ENCODE data around the gene SLC16A2. TPM values are rescaled to one million over a fixed set of nuclear protein-coding genes. Genes with fewer than 3 reads are reported as not detected.

Gene SLC16A2
- total RNA-seq (16.1 TPM), polyA plus RNA-seq (12.2 TPM)

DNA sequence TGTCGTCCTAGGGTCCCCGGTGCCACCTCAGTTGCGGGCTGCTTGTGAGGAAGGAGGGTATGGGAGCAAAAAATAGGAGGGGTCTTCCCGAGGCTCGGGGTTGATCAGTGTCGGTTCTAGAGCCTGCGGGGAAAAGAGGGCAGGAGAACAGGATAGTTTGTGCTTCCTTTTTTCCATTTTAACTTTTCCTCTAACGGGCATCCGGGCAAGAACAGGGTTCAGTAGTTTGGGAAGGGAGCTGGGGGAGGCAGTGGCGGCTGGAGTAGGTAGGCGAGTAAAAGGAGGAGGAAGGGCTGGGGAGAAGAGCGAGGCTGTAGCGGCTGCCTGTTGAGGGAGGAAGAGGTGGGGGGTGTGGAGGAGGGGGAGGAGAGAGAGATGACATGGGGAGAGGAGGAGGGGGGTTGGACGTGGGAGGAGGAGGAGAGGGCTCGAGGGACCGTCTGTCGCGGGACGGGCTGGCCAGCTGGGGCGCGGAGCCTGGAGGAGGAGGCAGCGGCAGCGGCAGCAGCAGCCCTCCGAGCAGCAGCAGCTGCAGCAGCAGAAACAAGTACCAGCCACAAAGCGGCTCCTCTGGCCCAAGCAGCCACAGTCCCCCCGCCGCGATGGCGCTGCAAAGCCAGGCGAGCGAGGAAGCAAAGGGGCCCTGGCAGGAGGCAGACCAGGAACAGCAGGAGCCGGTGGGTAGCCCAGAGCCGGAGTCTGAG lies at the start of gene SLC16A2:
TSS of gene SLC16A2 (plus strand) at position 458 of the 704 bp plus-strand sequence. CDS start at position 603, 145 bp downstream.
- DNase-seq (ENCODE audit: extremely low spot score) = peak; percentile 41
- Histone ChIP-seq H3K36me3 (ENCODE audit: insufficient read depth) (no peaks in the 10 kb centered on the region), H3K27ac (ENCODE audit: low read depth) (peak within 1 kb of the TSS; percentile 92), H3K4me1 (ENCODE audit: insufficient read depth) (no peaks in the 10 kb centered on the region), H3K4me3 (ENCODE audit: low read depth, low read length) (peak within 1 kb of the TSS; percentile 34)
- under 1% methylated on average over 33 of the region's 33 CpGs for WGBS

DNA sequence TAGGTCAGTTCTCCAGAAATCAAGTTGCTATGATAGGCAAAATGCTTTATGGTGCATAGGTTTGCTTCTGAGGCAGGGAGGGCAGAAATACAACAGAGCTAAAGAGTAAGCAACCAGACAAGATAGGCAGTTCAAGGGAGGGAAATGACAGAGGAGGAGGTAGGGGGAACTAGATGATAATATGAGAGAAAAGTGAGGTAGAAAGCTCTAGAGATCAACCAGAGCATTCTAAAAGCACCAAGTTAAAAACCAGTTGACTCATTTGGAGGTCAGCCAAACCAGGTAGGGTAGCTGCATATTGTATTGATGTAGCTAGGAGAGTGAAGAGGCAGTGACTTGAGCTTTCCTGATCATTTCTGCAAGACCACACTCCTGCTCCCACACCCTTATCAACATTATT lies 49.0 kb upstream of the SLC16A2 start:
- H3K4me3 ChIP-seq (ENCODE audit: low read depth, low read length) = no peak overlapping the region

DNA sequence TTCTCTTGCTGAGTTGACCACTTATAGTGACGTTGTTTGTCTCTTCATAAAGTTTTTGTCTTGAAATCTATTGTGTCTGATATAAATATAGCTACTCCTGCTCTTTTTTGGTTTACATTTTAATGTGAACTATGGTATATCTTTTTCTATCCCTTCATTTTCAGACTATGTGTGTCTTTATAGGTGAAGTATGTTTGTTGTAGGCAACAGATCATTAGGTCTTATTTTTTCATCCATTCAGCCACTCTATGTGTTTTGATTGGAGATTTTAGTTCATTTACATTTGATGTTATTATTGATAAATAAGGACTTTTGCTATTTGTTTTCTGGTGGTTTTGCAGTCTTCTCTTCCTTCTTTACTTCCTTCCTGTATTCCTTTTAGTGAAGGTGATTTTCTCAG lies 44.0 kb upstream of the SLC16A2 start:
- H3K27ac ChIP-seq (ENCODE audit: low read depth) = no peak overlapping the region
- no peaks in the 10 kb centered on the region for H3K36me3 ChIP-seq (ENCODE audit: insufficient read depth)
- no peak overlapping the region for H3K4me3 ChIP-seq (ENCODE audit: low read depth, low read length)
- 73% methylated on average over 1 of the region's 1 CpG for WGBS
- DNase-seq (ENCODE audit: extremely low spot score) = no peak
- no peaks in the 10 kb centered on the region for H3K4me1 ChIP-seq (ENCODE audit: insufficient read depth)

More for the DNA sequence above, 49.0 kb upstream of the SLC16A2 start:
- H3K4me1 ChIP-seq (ENCODE audit: insufficient read depth) = no peaks in the 10 kb centered on the region
- no peak overlapping the region for H3K27ac ChIP-seq (ENCODE audit: low read depth)
- no peaks in the 10 kb centered on the region for H3K36me3 ChIP-seq (ENCODE audit: insufficient read depth)
- no peak for DNase-seq (ENCODE audit: extremely low spot score)

DNA sequence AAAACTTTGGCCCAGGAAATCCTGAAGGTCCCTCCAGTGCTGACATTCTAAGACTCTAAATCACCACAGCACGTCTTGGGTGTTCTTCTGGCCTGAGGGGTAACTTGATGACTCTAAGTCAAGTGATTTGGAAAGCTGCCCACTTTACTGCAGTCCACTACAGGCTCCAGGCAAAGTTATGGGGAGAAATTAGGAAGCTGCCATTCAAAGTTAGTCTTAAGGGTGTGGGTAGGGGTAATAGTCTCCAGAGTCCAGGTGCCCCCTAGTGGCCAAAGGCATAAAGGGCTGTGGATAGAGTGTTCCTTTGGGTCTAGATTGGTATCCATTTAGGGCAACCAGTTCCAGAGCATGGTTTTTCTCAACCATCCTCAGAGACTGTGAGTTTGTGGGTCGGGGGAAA lies 38.7 kb upstream of the SLC16A2 start:
- no peak overlapping the region for H3K27ac ChIP-seq (ENCODE audit: low read depth)

DNA sequence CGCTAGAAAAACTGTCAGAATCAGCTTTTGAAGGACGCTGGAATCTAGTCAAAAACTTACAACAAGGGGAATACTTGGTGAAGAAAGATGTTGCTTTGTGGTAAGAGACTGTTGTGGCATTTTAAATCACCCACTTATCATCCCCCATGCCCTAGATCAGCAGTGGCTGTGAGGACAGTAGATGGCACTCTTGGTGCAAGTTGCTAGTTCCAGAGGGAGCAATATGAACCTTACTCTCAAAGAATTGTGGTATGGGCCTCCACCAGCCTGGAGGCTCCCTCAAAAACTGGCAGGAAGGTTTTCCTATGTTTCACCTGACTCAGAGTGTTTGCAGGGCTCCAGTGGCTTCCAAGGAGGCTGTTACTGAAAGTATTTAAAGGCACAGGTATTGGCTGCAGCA lies 37.7 kb upstream of the SLC16A2 start:
- Histone ChIP-seq H3K36me3 (ENCODE audit: insufficient read depth) (no peaks in the 10 kb centered on the region), H3K27ac (ENCODE audit: low read depth) (no peak overlapping the region), H3K4me3 (ENCODE audit: low read depth, low read length) (no peak overlapping the region), H3K4me1 (ENCODE audit: insufficient read depth) (no peaks in the 10 kb centered on the region)
- WGBS = 51% methylated on average over 2 of the region's 2 CpGs
- DNase-seq (ENCODE audit: extremely low spot score) = no peak

More for the DNA sequence above, 38.7 kb upstream of the SLC16A2 start:
- peak; percentile 0 for DNase-seq (ENCODE audit: extremely low spot score)
- Histone ChIP-seq H3K36me3 (ENCODE audit: insufficient read depth) (no peaks in the 10 kb centered on the region), H3K4me3 (ENCODE audit: low read depth, low read length) (no peak overlapping the region), H3K4me1 (ENCODE audit: insufficient read depth) (no peaks in the 10 kb centered on the region)
- WGBS = 21% methylated on average over 2 of the region's 2 CpGs

DNA sequence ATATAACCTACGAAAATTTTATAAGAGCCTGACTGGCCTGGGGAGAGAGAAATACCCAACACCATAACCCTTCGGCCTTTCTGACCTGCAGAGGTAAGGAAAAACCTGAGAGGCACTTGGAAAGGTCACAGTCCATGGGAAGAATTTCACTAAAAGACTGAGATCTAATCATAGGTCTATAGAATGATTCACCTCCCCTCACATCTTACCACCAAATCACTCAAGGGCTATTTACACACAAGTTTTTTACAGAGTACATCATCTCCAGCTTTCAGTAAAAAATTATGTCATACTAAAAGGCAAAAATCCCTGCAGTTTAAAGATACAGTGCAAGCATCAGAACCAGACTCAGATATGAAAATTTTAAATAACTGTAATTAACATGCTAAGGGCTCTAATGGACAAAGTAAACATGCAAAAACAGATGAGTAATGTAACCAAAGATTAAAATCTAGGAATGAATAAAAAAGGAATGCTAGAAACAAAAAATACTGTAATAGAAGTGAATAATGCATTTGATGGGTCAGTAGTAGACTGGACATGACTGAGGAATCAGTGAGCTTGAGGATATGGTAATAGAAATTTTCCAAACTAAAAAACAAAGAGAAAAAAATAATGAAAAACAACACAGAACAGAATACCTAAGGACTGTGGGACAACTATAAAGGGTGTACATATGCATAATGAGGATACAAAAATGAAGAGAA lies 32.1 kb upstream of the SLC16A2 start:
- no peak for DNase-seq (ENCODE audit: extremely low spot score)
- 86% methylated on average over 2 of the region's 2 CpGs for WGBS
- no peak overlapping the region for H3K4me3 ChIP-seq (ENCODE audit: low read depth, low read length)
- no peaks in the 10 kb centered on the region for H3K36me3 ChIP-seq (ENCODE audit: insufficient read depth)
- H3K4me1 ChIP-seq (ENCODE audit: insufficient read depth) = no peaks in the 10 kb centered on the region
- H3K27ac ChIP-seq (ENCODE audit: low read depth) = no peak overlapping the region

DNA sequence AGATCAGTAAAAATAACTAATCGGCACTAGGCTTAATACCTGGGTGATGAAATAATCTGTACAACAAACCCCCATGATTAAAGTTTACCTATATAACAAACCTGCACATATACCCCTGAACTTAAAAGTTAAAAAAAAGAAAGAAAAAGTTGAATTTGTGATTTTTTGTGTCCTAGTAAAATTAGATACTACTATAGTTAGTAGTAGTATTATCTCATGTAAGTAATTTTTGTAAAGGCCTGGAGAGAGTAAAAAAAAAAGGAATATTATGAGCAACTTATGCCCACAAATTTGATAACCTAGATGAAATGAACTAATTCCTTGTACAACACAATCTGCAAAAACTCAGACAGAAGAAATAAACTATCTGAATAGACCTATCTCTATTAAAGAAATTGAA lies 25.7 kb upstream of the SLC16A2 start:
- Histone ChIP-seq H3K27ac (ENCODE audit: low read depth) (no peak overlapping the region), H3K36me3 (ENCODE audit: insufficient read depth) (no peaks in the 10 kb centered on the region), H3K4me1 (ENCODE audit: insufficient read depth) (no peaks in the 10 kb centered on the region), H3K4me3 (ENCODE audit: low read depth, low read length) (no peak overlapping the region)
- no peak for DNase-seq (ENCODE audit: extremely low spot score)
- WGBS = 97% methylated on average over 1 of the region's 1 CpG

DNA sequence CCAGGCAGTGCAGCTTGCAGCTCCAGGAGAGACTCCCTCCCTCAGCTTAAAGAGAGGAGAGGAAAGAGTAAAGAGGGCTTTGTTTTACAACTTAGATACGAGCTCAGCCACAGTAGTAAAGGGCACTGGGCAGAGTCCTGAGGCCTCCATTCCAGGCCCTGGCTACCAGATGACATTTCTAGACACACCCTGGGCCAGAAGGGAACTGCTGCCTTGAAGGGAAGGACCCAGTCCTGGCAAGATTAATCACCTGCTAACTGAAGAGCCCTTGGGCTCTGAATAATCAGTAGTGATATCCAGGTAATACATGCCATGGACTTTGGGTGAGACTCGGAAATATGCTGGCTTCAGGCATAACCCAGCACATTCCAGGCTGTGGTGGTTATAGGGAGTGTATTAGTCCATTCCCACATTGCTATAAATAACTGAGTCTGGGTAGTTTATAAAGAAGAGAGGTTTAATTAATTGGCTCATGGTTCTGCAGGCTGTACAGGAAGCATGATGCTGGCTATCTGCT lies 15.3 kb upstream of the SLC16A2 start:
- WGBS = 83% methylated on average over 2 of the region's 2 CpGs
- H3K27ac ChIP-seq (ENCODE audit: low read depth) = no peak overlapping the region
- no peak overlapping the region for H3K4me3 ChIP-seq (ENCODE audit: low read depth, low read length)
- H3K4me1 ChIP-seq (ENCODE audit: insufficient read depth) = no peaks in the 10 kb centered on the region
- no peak for DNase-seq (ENCODE audit: extremely low spot score)
- H3K36me3 ChIP-seq (ENCODE audit: insufficient read depth) = no peaks in the 10 kb centered on the region

DNA sequence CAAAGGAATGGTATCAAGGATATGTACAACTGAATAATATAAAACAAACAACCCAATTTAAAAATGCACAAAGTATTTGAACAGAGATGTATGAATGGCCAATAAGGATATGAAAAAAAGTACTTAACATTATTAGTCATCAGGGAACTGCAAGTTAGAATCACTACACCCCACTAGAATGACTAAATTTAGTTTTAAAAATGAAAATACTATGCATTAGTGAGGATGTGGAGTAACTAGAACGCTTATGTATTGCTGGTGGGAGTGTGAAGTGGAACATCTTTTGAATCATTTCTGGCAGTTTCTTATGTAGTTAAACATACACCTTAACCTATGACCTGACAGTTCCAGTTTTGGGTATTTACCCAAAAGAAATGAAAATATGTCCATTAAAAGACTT lies 13.0 kb upstream of the SLC16A2 start:
- Histone ChIP-seq H3K4me1 (ENCODE audit: insufficient read depth) (no peaks in the 10 kb centered on the region), H3K27ac (ENCODE audit: low read depth) (no peak overlapping the region), H3K4me3 (ENCODE audit: low read depth, low read length) (no peak overlapping the region), H3K36me3 (ENCODE audit: insufficient read depth) (no peaks in the 10 kb centered on the region)
- 91% methylated on average over 1 of the region's 1 CpG for WGBS
- no peak for DNase-seq (ENCODE audit: extremely low spot score)

DNA sequence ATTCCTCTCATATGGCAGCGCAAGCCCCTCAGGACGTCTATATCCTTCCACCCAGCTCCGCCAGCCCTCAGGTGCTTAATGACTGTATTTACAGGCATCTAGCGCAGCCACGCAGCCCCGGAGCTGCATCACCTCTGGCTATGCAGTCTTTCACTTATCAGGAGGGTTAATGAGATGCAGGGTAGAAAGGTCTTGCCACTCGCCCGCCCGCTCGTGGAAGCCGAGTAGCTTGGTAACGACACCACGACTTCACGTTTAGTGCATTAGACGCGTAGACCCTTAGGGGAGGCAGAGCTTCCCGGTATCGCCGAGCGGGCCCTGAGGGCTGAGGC lies 1.5 kb upstream of the SLC16A2 start:
- H3K36me3 ChIP-seq (ENCODE audit: insufficient read depth) = no peaks in the 10 kb centered on the region
- no peaks in the 10 kb centered on the region for H3K4me1 ChIP-seq (ENCODE audit: insufficient read depth)
- no peak overlapping the region for H3K27ac ChIP-seq (ENCODE audit: low read depth)
- H3K4me3 ChIP-seq (ENCODE audit: low read depth, low read length) = peak overlapping the region; percentile 34
- DNase-seq (ENCODE audit: extremely low spot score) = no peak
- 6% methylated on average over 20 of the region's 20 CpGs for WGBS

DNA sequence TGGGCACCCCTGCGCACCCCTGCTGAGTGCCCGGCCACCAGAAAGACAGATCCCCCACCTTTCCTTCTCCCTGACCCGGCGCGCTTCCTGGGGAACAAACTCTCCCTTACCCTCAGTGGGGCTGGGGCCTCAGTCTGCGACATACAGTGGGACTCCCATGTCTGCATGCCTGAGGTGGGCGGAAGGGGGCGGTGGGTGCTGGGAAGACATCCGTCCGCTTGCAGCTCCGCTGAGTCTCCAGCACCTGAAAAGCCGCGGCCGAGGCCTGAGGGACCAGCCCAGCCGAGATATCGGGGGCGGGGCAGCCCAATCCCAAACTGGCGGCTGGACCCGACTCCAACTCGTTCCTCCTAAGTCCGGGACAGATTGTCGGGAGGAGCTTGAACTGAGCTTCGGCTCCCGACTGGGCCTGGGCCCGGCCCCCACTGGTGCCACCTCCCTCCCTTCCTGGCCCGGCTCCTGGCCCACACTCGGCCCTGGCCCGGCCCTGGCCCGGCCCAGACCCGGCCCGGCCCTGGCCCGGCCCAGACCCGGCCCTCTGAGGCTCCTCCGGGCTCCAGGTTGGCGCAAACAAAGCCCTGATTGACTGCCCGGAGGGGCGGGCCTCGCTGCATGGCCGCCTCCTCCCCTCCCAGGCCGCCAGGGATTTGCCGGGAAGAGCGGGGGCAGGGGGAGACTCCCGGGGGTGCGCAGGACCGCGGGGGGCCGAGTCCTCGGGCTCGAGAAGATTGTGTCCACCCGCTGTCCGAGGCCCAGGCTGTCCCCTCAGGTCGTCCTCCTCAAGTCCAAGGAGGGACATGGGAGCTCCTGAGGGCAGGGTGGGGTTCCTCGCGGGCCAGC lies 877 bp upstream of the SLC16A2 start:
- Histone ChIP-seq H3K4me1 (ENCODE audit: insufficient read depth) (no peaks in the 10 kb centered on the region), H3K27ac (ENCODE audit: low read depth) (peak overlapping the region; percentile 92), H3K4me3 (ENCODE audit: low read depth, low read length) (peak overlapping the region; percentile 34), H3K36me3 (ENCODE audit: insufficient read depth) (no peaks in the 10 kb centered on the region)
- DNase-seq (ENCODE audit: extremely low spot score) = no peak
- 1% methylated on average over 53 of the region's 54 CpGs for WGBS

DNA sequence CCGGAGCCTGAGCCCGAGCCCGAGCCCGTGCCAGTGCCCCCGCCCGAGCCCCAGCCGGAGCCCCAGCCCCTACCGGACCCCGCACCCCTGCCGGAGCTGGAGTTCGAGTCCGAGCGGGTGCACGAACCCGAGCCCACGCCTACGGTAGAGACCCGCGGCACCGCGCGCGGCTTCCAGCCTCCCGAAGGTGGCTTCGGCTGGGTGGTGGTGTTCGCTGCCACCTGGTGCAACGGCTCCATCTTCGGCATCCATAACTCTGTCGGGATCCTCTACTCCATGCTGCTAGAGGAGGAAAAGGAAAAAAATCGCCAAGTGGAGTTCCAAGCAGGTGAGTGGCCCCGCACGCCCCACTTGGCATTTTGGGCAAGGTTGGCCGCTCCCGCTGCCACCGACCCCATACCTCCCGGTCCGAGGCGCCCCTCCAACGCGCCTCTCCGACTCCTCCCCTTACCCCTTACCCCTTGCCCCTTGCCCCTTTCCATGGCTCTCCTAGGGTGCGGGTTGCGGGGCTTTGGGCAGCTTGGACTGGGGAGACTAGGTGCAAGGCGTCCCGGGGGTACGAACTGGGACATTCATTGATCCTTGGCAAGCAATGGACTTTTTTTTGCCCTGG lies 553 bp downstream of the SLC16A2 start:
- no peak overlapping the region for H3K27ac ChIP-seq (ENCODE audit: low read depth)
- H3K4me3 ChIP-seq (ENCODE audit: low read depth, low read length) = peak overlapping the region; percentile 34
- no peak for DNase-seq (ENCODE audit: extremely low spot score)
- H3K36me3 ChIP-seq (ENCODE audit: insufficient read depth) = no peaks in the 10 kb centered on the region
- WGBS = under 1% methylated on average over 46 of the region's 46 CpGs
- no peaks in the 10 kb centered on the region for H3K4me1 ChIP-seq (ENCODE audit: insufficient read depth)

DNA sequence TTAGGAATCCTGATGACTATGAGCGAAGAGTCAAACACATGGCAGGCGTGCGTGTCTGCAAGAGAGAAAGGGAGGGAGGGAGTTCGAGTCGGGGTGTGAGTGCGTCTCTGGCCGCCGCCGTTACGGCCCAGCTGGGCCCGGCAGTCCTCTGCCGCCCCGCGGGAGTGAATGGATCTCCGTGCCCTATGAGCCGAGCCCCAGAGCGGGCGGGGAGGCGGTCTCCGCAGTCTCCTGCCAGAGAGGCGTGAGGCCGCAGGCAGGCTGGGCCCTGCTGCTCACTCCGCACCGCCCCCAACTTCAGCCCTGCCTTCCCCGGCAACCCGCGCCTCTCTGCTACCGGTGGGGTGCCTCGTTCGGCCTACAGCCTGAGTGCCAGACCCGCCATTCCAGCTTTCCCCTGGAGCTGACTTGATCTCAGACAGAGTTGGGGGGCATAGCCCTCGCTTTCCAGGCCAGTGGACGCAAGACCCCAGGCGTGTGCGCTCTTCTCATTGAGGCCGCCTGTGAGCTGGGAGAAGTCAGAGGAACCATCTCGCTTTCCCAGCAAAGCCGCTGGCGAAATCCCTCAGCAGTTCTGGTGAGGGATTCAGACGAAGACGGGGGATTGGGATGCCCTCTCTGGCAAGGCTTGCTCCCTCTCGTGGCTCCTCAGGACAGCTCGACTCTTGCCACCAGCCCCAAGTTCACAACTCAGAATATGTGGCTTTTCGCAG lies 1.4 kb downstream of the SLC16A2 start:
- 6% methylated on average over 44 of the region's 44 CpGs for WGBS
- Histone ChIP-seq H3K4me1 (ENCODE audit: insufficient read depth) (no peaks in the 10 kb centered on the region), H3K36me3 (ENCODE audit: insufficient read depth) (no peaks in the 10 kb centered on the region), H3K27ac (ENCODE audit: low read depth) (peak overlapping the region; percentile 74), H3K4me3 (ENCODE audit: low read depth, low read length) (peak overlapping the region; percentile 34)
- DNase-seq (ENCODE audit: extremely low spot score) = no peak
